GM19463 (cell line): ENCODE measurements around the gene MAD1L1.

Experiments
- ATAC-seq: cut with Tn5 transposase; IDR thresholded peaks from one replicate; pipeline ENCODE4 v1.9.1; 2021; ENCODE audit warnings: mild to moderate bottlenecking, moderate library complexity; ENCODE audit not compliant: unreplicated experiment

Gene MAD1L1

GRCh38 chr7:2122651-2123050 is 110.1 kb downstream of the MAD1L1 start:
- no peak for ATAC-seq

GRCh38 chr7:2120841-2121830 is 111.6 kb downstream of the MAD1L1 start:
- no peak for ATAC-seq

- ATAC-seq: no peak
Observed at GRCh38 chr7:2120251-2120660, 112.5 kb downstream of the MAD1L1 start.

- no peak for ATAC-seq
Observed at GRCh38 chr7:2118630-2119190, 114.0 kb downstream of the MAD1L1 start.

- ATAC-seq: no peak
Observed at GRCh38 chr7:2118056-2118455, 114.7 kb downstream of the MAD1L1 start.

GRCh38 chr7:2117646-2118045 is 115.1 kb downstream of the MAD1L1 start:
- no peak for ATAC-seq

- ATAC-seq: no peak
Observed at GRCh38 chr7:2116989-2117591, 115.7 kb downstream of the MAD1L1 start.

GRCh38 chr7:2116448-2116810 is 116.3 kb downstream of the MAD1L1 start:
- no peak for ATAC-seq

- ATAC-seq: no peak
Observed at GRCh38 chr7:2115760-2116447, 116.8 kb downstream of the MAD1L1 start.

- no peak for ATAC-seq
Observed at GRCh38 chr7:2114926-2115759, 117.6 kb downstream of the MAD1L1 start.

- ATAC-seq: no peak
Observed at GRCh38 chr7:2114052-2114451, 118.7 kb downstream of the MAD1L1 start.

- ATAC-seq: no peak
Observed at GRCh38 chr7:2112261-2113198, 120.2 kb downstream of the MAD1L1 start.

- ATAC-seq: no peak
Observed at GRCh38 chr7:2111568-2111967, 121.2 kb downstream of the MAD1L1 start.

- ATAC-seq: no peak
Observed at GRCh38 chr7:2110610-2111396, 121.9 kb downstream of the MAD1L1 start.

- no peak for ATAC-seq
Observed at GRCh38 chr7:2109936-2110609, 122.7 kb downstream of the MAD1L1 start.

- ATAC-seq: no peak
Observed at GRCh38 chr7:2109251-2109872, 123.4 kb downstream of the MAD1L1 start.

- no peak for ATAC-seq
Observed at GRCh38 chr7:2108501-2109250, 124.1 kb downstream of the MAD1L1 start.
